ENCODE results near the gene CAPZB.

Gene CAPZB

DNA sequence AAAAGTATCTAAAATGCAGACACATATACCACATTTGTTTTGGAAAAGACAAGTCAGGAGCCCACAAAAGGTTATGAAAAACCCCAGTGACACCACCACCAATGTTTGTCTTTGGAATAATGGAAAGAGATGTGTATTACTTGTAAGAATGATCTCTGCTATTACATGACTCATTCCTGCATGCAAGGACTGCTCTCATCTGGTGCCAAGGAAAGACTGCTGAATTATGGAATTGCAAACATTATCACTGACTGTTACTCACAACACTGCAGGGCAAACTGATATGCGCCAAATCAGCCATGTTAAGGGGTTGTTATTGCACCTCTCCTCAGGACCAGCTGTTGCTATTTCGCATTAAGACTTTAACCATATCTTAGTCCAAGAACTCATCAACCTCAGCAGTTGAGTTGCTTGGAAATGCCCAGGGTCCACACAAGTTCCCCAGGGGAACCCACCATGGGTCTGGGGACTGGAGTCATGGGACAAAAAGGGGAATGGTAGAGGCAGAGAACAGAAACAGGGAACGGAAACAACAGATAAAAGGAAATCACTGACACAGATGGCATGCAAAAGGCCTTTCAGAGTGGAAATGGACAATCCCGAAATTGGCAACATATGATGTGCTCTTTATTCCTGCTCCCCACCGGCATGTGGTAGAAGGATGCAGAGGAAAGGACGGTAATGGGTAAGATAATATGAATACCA lies 34.4 kb downstream of the CAPZB start:
- H3K27ac ChIP-seq (replicated peaks) = no peak overlapping the region
- H3K4me3 ChIP-seq (replicated peaks; ENCODE audit: insufficient read depth, low read length) = no peak overlapping the region
- TF ChIP-seq, protein P1, sequence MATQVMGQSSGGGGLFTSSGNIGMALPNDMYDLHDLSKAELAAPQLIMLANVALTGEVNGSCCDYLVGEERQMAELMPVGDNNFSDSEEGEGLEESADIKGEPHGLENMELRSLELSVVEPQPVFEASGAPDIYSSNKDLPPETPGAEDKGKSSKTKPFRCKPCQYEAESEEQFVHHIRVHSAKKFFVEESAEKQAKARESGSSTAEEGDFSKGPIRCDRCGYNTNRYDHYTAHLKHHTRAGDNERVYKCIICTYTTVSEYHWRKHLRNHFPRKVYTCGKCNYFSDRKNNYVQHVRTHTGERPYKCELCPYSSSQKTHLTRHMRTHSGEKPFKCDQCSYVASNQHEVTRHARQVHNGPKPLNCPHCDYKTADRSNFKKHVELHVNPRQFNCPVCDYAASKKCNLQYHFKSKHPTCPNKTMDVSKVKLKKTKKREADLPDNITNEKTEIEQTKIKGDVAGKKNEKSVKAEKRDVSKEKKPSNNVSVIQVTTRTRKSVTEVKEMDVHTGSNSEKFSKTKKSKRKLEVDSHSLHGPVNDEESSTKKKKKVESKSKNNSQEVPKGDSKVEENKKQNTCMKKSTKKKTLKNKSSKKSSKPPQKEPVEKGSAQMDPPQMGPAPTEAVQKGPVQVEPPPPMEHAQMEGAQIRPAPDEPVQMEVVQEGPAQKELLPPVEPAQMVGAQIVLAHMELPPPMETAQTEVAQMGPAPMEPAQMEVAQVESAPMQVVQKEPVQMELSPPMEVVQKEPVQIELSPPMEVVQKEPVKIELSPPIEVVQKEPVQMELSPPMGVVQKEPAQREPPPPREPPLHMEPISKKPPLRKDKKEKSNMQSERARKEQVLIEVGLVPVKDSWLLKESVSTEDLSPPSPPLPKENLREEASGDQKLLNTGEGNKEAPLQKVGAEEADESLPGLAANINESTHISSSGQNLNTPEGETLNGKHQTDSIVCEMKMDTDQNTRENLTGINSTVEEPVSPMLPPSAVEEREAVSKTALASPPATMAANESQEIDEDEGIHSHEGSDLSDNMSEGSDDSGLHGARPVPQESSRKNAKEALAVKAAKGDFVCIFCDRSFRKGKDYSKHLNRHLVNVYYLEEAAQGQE (IDR thresholded peaks at IDR 0.05; ENCODE audit: insufficient replicate concordance, low read depth) = no peak
- H3K27me3 ChIP-seq (ENCODE audit: insufficient read depth, poor library complexity, severe bottlenecking) = no peaks in the 10 kb centered on the region
- DNase-seq (ENCODE audit: low read depth in 1 of 2, low spot score in 1 of 2) = no peak

DNA sequence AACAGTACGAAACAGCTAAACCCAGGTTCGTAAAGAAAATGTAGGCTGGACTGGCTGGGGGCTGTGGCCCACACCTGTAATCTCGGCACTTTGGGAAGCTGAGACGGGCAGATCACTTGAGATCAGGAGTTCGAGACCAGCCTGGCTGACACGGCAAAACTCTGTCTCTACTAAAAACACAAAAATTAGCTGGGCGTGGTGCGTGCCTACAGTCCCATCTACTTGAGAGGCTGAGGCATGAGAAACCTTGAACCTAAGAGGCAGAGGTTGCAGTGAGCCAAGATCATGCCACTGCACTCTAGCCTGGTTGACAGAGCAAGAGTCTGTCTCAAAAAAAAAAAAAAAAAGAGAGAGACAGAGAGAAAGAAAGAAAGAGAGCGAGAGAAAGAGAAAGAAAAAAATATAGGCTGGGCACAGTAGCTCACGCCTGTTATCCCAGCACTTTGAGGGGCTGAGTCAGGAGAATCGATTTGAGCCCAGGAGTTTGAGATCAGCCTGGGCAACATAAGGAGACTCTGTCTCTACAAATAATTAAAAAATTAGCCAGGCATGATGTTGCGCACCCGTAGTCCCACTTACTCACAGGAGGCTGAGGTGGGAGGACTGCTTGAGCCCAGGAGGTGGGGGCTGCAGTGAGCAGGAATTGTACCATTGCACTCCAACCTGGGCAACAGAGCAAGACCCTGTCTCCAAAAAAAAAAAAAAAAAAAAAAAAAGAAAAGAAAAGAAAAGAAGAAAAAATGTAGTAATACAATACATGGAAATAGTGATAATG lies 35.7 kb downstream of the CAPZB start:
- DNase-seq (ENCODE audit: low read depth in 1 of 2, low spot score in 1 of 2) = no peak
- Histone ChIP-seq H3K27ac (replicated peaks) (no peak overlapping the region), H3K4me3 (replicated peaks; ENCODE audit: insufficient read depth, low read length) (no peak overlapping the region), H3K27me3 (ENCODE audit: insufficient read depth, poor library complexity, severe bottlenecking) (no peaks in the 10 kb centered on the region)
- TF ChIP-seq SPI1 (IDR thresholded peaks at IDR 0.05; ENCODE audit: borderline replicate concordance, low read depth) (no peak), GABPA (IDR thresholded peaks at IDR 0.05; ENCODE audit: low read depth) (no peak), POLR2AphosphoS5 (IDR thresholded peaks at IDR 0.05; ENCODE audit: low read depth) (no peak)
- TF ChIP-seq, protein P1 (IDR thresholded peaks at IDR 0.05; ENCODE audit: insufficient replicate concordance, low read depth) = no peak
- TF ChIP-seq, protein P2, sequence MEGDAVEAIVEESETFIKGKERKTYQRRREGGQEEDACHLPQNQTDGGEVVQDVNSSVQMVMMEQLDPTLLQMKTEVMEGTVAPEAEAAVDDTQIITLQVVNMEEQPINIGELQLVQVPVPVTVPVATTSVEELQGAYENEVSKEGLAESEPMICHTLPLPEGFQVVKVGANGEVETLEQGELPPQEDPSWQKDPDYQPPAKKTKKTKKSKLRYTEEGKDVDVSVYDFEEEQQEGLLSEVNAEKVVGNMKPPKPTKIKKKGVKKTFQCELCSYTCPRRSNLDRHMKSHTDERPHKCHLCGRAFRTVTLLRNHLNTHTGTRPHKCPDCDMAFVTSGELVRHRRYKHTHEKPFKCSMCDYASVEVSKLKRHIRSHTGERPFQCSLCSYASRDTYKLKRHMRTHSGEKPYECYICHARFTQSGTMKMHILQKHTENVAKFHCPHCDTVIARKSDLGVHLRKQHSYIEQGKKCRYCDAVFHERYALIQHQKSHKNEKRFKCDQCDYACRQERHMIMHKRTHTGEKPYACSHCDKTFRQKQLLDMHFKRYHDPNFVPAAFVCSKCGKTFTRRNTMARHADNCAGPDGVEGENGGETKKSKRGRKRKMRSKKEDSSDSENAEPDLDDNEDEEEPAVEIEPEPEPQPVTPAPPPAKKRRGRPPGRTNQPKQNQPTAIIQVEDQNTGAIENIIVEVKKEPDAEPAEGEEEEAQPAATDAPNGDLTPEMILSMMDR (IDR thresholded peaks at IDR 0.05; ENCODE audit: insufficient read depth, low read length) = no peak

- peak; percentile 65; the same call in 1 of the 2 replicates for TF ChIP-seq SPI1 (IDR thresholded peaks at IDR 0.05; ENCODE audit: borderline replicate concordance, low read depth)
- TF ChIP-seq, protein P2 (IDR thresholded peaks at IDR 0.05; ENCODE audit: insufficient read depth, low read length) = no peak
- TF ChIP-seq, protein P1 (IDR thresholded peaks at IDR 0.05; ENCODE audit: insufficient replicate concordance, low read depth) = no peak
- TF ChIP-seq POLR2AphosphoS5 (IDR thresholded peaks at IDR 0.05; ENCODE audit: low read depth) = peak; percentile 35; the same call in 1 of the 2 replicates
- no peak for TF ChIP-seq GABPA (IDR thresholded peaks at IDR 0.05; ENCODE audit: low read depth)
- Histone ChIP-seq H3K4me3 (replicated peaks; ENCODE audit: insufficient read depth, low read length) (no peak overlapping the region), H3K27ac (replicated peaks) (no peak overlapping the region), H3K27me3 (ENCODE audit: insufficient read depth, poor library complexity, severe bottlenecking) (no peaks in the 10 kb centered on the region)
- DNase-seq (ENCODE audit: low read depth in 1 of 2, low spot score in 1 of 2) = peak; percentile 45 to 51
Measured at GRCh38 chr1:19448491-19449439, 36.6 kb downstream of the CAPZB start.
